GM12873 (cell line): ENCODE measurements around the gene ZNF503.

ENCODE experiments used
- CTCF ChIP-seq: IDR thresholded peaks from 2 replicates; pipeline ENCODE4 v1.5.1; 2012; ENCODE audit warnings: low read depth, mild to moderate bottlenecking, moderate library complexity, low read length, control low read depth; ENCODE audit not compliant: insufficient read depth; ENCODE audit errors: missing control alignments

ZNF503 gene

GRCh38 chr10:75353183-75353582 lies 48.4 kb downstream of the ZNF503 start:
- TF ChIP-seq CTCF: no peak

GRCh38 chr10:75352650-75353049 lies 48.9 kb downstream of the ZNF503 start:
- no peak for TF ChIP-seq CTCF

- TF ChIP-seq CTCF: no peak
Measured at GRCh38 chr10:75351637-75352036, 49.9 kb downstream of the ZNF503 start.

- no peak for TF ChIP-seq CTCF
Measured at GRCh38 chr10:75350791-75351190, 50.8 kb downstream of the ZNF503 start.
